NK-92 treated with Interleukin-12 subunit alpha and Interleukin-12 subunit beta, amount 100 ng/mL, for 24 hours (cell line): Measurements from ENCODE around the gene HIRIP3.

Experiments used
- DNase-seq: peaks from one replicate; lab custom pipeline; 2025; lab: John Stamatoyannopoulos, UW

The HIRIP3 gene

DNA sequence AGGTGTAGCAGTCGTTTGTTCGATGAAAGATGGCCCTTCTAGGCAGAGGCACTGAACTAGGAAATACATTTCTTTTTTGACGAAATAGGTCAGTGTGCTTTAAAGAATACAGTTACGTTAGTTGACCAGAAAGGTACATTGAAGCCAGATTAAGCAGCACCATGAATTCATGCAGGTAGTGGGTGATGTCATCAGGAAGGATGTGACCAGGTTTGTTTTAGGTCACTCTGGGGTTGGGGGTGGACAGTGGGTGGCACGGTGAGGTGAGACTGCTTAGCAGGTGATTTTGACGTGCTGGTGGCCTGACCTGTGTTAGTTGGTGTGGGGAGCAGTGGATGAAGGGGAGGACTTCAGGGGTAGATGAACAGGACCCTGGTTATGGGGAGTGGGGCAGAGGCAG, 4.2 kb upstream of the HIRIP3 start:
- DNase-seq: no peak

DNA sequence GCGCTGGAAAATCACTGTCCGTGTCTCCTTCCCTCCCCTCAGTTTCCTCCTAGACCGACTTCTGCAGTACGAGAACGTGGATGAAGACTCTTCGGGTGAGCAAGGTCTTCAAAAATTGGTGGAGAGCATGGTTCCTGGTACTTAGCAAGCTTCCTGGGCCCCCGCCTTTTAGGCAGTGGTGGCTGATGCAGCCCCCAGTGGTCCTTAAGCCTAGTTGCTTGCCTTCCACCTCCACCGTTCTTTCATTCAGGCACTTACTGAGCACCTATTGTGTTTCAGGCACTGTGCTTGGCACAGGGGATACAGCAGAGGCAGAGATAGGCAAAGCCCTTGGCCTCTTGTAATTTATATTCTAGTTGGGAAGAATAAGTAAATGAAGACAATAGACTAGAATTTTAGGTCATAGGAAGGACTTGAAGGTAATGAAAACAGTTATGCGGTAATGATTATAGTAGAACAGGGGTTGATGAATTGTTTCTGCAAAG, 1.4 kb upstream of the HIRIP3 start:
- DNase-seq: no peak

DNA sequence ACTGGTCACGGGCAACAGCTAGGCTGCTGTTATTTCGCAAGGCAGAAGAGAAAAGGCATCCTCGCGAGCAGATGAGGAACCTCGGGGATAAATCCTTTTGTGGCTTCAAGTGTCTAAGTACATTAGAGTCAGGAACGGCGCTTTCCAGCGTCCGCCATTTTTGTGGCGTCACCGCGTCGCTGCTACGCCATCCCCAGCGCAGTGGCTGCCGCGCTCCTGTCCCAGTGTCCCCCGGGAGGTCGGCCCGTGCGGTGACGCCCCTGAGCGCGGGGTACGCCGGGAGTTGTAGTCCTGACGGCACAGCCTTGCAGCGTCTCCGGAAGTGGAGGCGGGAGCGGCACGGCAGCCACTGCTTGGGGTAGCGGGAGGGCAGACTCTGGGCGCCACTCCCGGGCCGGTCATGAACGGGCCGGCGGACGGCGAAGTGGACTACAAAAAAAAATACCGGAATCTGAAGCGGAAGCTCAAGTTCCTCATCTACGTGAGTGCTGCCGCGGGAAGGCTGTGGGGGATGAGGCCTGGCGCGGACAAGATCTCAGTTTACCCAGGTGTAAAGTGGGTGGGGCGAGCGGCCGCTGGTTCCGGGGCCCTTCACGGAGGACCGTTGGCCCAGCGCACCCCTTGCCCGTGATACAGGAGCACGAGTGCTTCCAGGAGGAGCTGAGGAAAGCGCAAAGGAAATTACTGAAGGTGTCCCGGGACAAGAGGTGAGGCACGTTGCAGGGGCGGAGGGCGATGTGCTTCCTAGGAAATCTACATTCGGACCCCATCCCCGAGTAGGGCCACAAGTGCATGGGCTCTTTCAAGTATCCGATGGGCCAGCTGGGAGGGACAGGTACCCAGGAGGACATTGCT, 721 bp upstream of the HIRIP3 start, which contains the start of gene INO80E:
TSS of gene INO80E (plus strand) at position 331 of the 855 bp plus-strand sequence. CDS start at position 401, 70 bp downstream.
- peak; percentile 98 for DNase-seq

DNA sequence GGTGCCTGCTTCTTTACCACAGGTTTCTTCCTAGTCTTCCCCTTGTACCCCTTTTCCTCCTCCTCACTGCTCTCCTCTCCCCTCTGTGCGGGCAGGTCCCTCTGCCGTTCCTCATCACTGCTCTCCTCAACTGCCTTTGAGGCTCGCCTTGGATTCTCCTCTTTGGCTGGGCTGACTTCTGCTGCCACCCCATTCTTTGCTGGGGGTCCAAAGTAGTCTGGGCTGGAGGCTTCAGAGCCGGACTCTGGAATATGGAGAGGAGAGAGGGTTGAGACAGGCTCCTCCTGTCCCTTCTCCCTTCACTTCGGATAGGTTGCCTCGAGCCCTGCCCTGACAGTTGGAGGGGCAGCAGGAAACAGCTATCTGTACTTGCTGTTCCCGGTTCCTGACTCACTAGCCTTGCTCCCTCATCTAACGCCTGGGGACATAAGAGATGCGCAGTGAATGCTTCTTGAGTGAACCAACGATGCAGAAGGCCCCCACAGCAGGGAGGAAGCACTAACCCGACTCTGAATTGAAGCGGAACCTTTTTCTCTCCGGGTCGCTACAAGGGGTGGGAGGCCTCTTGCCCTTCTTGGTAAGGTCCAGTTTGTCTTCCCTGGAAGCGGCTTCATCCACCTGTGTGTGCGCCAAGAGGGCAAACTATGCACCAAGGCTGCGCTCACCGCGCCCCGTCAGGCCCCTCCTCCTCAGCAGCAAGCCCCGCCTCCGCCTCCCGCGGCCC, 655 bp downstream of the HIRIP3 start:
- DNase-seq: no peak

DNA sequence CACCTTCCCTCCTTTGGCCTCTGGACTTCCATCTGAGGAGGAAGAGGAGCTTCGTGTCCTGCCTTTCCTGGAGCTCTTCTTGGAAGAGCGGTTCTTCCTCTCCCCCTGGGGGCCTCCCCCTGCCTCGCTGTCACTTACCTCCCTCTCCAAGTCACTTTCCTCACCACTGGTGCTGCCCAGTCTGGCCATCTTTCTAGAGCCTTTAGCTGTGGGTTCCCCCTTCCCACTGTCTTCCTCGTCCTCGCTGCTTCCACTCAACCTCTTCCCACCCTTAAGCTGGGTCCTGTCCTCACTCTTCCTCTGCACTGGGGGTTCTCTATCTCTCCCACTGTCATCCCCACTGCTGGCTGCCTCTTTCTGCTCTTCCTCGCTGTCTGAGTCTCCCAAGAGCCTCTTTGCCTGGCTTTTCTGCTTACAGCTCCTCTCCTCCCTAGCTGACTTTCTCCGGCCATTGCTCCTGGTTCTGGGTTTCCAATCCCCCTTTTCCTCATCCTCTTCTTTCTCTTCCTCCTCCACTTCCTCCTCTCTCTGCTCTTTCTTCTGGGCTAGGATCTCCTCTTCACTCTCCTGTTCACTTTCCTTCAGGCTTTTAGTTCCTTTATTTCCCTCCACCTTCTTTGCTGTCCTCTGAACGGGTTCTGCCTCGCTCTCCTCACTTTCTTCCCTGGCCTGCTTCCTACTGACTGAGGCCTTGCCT, 1.4 kb downstream of the HIRIP3 start:
- DNase-seq: no peak

DNA sequence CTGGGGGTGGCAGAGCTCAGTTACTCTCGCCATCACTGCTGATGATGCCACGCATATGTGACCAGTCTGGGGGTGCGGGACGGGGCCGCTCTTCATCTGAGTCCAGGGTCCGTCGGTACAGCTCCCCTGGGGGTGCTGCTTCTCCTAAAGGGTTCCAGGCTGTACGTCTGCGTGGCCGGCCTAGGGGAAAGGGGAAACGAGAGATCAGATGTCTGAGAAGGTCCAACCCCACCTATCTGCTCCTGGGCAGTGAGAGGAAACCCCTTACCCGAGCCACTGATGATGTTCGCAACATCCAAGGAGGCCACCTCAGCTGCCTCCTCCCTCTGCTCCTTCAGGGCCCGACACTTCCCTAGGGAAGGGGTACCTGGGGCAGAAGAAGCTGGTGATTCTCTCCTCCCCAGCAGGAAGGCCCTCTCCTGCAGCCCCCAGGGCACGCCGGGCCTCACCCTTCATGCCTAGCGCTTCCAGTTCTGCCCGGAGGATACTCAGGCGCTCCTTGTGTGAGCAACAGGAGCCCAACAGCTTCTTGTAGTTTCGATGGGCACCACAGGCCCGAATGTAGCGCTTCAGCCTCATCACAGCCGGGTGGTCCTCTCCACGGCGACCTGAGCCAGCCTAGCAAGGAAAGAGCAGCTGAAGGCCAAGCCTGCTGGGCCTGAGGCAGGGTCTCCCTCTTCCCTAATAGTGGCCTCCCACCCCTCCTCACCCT, 2.1 kb downstream of the HIRIP3 start:
- no peak for DNase-seq

DNA sequence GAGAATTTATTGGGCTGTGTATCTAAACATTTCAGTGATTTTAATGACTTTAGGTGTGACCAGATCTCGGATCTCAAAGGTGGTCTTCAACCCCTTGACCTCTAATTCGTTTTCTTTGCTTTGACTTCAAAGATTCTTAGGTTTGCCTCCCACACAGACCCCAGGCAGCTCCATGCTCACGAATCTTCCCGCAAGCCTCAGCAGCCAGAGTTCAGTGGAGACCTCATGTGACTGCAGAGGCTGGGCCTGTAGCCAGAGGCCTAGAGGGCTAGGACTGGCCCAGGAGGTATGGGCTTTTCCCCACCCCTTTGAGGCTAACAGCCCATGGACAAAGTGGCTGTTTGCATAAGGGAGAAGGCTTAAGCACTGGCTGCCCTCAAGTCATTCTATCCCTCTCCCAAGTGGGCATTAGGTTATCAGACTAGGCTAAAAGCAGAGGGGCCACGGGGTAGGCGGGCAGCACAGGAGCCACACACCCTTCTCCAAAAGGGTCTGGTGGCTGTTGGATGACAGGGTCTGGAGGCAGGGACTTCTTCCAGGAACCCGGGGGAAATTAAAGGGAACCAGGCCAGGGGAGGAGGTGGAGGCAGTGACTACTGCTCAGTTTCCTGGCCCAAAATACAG, 3.0 kb downstream of the HIRIP3 start:
- no peak for DNase-seq

DNA sequence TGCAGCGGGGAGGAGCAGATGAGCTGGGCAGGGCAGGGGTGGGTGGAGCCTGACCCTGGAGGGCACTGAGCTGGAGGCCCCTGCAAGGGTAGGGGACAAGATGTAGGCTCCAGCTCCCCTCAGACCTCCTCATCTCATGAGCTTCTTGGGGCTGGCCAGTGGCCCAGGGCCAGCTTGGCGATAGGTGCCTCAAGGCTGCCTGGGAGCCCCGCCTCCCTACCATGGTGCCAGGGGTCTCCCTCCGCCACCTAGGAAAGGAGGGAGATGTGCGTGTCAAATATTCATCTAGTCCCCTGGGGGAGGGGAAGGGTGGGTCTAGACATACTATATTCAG, 3.9 kb downstream of the HIRIP3 start:
- DNase-seq: no peak

DNA sequence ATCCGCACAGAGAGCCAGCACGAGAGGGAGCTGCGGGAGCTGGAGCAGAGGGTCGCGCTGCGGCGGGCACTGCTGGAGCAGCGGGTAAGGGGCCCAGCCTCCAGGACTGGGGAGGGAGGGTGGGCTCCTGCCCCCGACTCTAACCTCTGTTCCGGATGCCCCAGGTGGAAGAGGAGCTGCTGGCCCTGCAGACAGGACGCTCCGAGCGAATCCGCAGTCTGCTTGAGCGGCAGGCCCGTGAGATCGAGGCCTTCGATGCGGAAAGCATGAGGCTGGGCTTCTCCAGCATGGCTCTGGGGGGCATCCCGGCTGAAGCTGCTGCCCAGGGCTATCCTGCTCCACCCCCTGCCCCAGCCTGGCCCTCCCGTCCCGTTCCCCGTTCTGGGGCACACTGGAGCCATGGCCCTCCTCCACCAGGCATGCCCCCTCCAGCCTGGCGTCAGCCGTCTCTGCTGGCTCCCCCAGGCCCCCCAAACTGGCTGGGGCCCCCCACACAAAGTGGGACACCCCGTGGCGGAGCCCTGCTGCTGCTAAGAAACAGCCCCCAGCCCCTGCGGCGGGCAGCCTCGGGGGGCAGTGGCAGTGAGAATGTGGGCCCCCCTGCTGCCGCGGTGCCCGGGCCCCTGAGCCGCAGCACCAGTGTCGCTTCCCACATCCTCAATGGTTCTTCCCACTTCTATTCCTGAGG, 4.4 kb downstream of the HIRIP3 start:
- no peak for DNase-seq

DNA sequence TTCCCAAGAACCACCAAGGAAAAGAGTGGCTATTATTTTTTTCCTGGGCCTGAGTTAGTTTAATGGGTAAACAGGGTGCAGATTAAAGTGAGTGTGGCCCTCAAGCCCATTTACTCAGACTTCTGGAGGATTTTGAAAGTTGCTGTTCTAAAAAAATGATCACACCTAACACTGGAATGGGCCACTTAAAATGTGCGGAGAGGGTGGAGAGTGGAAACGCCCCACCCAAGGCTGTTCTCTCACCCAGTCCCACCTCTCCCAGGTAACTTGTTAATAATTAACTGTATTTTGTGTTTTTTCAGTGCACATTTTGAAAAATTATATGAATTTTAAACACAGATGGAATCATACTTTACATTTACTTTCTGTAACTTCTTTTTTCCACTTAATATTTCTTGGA, 5.4 kb downstream of the HIRIP3 start:
- DNase-seq: no peak

DNA sequence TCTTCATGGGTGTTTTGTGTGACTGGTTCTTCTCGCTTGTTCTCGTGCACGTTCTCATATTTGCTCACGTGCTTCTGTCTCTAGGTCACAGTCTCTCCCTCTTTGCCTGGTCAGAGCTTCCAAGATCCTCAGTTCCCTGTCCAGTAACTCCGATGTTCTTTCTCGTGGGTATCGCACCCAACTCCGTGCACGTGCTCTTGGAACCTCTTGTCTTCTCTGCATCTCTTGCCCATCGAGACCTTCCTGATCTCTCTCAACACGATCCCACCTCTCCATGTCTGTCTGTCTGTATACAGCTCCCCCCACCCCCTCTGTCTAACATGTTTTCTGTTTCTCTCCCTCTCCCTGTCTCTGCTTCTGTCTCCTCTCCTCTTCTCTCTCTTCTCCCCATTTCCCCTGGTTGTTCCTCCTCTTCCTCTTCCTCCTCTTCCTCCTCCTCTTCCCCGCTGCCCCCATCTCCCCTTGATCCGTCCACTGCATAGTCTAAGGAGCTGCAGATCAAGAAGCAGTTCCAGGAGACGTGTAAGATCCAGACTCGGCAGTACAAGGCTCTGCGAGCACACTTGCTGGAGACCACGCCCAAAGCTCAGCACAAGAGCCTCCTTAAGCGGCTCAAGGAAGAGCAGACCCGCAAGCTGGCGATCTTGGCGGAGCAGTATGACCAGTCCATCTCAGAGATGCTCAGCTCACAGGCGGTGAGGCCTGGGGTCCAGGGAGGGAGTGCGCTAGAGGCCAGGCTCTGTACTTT, 6.1 kb downstream of the HIRIP3 start:
- no peak for DNase-seq

DNA sequence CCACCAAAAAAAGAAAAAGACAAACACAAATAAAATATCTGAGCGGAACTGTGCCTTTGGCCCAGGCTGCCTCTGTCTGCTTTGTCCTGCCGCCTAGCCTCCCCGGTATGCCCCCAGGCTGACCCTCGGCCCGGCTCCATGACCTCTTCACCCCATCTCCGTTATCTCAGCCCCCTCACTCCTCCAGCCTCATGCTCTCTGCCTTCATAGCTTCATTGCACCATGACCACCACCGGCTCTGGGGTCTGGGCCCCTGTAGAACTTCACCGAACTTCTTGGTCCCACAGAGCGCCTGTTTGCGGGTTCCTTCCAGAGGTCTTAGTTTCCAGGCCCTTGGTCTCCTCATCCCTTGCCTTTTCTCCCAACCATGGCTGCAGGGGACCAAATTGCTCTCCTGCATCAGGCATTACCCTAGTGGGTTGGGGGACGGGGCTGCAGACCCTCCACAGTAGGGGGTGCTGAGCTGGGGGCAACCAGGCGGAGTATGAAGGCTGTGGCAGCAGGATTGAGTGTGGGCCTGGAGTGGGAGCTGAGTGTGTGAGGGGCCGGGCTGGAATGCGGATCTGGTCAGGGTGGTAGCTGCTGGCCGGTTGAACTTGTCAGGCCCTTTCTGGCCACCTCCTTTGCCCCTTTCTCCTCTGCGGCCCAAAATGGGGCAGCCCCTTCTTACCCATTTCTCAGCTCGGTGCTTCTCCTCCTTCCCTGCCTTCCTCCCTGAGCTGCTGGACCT, 6.9 kb downstream of the HIRIP3 start:
- DNase-seq: no peak

DNA sequence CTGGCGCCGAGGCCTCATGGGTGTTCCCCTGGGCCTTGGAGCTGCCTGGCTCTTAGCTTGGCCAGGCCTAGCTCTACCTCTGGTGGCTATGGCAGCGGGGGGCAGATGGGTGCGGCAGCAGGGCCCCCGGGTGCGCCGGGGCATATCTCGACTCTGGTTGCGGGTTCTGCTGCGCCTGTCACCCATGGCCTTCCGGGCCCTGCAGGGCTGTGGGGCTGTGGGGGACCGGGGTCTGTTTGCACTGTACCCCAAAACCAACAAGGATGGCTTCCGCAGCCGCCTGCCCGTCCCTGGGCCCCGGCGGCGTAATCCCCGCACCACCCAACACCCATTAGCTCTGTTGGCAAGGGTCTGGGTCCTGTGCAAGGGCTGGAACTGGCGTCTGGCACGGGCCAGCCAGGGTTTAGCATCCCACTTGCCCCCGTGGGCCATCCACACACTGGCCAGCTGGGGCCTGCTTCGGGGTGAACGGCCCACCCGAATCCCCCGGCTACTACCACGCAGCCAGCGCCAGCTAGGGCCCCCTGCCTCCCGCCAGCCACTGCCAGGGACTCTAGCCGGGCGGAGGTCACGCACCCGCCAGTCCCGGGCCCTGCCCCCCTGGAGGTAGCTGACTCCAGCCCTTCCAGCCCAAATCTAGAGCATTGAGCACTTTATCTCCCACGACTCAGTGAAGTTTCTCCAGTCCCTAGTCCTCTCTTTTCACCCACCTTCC, 7.9 kb downstream of the HIRIP3 start:
- no peak for DNase-seq

DNA sequence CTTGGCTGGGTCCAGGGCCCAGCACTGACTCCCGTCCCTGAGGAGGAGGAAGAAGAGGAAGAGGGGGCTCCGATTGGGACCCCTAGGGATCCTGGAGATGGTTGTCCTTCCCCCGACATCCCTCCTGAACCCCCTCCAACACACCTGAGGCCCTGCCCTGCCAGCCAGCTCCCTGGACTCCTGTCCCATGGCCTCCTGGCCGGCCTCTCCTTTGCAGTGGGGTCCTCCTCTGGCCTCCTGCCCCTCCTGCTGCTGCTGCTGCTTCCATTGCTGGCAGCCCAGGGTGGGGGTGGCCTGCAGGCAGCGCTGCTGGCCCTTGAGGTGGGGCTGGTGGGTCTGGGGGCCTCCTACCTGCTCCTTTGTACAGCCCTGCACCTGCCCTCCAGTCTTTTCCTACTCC, 8.5 kb downstream of the HIRIP3 start:
- DNase-seq: no peak

DNA sequence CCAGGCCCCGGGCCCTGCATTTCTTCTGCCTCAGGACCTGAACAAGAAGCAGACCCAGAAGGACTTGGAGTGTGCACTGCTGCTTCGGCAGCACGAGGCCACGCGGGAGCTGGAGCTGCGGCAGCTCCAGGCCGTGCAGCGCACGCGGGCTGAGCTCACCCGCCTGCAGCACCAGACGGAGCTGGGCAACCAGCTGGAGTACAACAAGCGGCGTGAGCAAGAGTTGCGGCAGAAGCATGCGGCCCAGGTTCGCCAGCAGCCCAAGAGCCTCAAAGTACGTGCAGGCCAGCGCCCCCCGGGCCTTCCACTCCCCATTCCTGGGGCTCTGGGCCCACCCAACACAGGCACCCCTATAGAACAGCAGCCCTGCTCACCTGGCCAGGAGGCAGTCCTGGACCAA, 9.2 kb downstream of the HIRIP3 start:
- no peak for DNase-seq

DNA sequence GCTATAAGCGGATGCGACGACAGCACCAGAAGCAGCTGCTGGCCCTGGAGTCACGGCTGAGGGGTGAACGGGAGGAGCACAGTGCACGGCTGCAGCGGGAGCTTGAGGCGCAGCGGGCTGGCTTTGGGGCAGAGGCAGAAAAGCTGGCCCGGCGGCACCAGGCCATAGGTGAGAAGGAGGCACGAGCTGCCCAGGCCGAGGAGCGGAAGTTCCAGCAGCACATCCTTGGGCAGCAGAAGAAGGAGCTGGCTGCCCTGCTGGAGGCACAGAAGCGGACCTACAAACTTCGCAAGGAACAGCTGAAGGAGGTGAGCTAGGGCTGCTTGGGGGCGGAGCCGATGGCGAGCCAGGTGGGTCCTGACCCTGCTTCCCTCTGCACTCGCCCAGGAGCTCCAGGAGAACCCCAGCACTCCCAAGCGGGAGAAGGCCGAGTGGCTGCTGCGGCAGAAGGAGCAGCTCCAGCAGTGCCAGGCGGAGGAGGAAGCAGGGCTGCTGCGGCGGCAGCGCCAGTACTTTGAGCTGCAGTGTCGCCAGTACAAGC, 10.1 kb downstream of the HIRIP3 start:
- no peak for DNase-seq

DNA sequence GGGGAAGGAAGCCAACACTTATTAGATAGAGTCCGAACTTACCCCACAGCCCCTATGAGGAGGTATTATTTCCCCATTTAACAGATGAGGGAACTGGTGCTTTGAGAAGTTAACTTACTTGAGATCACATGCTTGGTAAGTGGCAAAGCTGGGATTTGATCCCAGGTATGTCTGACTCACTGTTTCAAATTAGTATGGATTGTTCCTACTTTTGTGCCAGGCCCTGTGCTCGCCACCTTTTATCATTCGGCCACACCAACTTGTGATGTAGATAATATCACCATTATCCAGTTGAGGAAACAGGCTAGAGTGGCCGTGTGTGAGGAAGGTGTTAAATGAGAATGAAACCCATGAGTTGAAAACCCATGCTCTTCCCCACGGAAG, 10.7 kb downstream of the HIRIP3 start:
- no peak for DNase-seq

DNA sequence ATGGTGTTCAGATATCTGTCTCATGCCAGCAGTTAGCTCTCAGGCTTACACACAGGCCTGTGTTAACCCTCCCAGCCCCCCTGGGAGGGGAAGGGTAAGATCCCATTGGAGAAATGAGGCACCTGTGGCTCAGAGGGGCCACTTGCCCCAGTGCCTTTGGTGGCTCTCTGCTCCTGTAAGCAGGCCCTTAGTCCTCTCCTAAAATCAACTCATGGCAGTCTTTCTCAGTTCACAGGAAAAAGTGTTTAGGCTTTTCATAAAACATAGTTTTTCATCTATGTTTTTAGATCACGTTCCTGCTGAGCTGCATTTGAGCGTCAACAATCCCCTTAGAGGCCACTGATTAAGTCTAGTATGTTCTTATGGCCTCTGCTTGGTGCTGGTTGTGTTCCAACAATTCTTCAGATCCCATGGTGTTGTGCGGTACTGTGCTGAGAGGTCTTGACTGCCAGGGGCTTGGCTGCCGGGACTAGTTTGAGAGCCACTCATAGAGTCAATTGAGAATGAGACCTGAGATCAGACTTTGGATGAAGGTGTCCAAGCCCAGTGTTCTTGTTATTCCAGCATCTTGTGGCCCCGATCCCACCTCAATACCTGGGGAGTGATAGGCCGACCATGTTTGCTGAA, 11.2 kb downstream of the HIRIP3 start:
- DNase-seq: no peak
